Natural killer cell (primary cell): Measurements from ENCODE around the gene CCDC200. TPM values are rescaled to one million over a fixed set of nuclear protein-coding genes. Genes with fewer than 3 reads are reported as not detected.
A peak's percentile ranks its signal among the peaks of the same experiment; 100 is the strongest.
"Not testable (repeated sequence)": the region's sequence is repeated elsewhere in the genome, so short reads cannot be mapped to it uniquely, and the experiment has no call there.

Experiments used
- ATAC-seq, 3 donors: fragments of 150-1000 bp in 2 of 3; fragments of 200-7000 bp in 1 of 3; cut with Tn5 transposase; 1 replicate in 1 of 3; 2 replicates in 2 of 3; pipeline ENCODE4 v1.10.0; 2021; ENCODE audit warnings: mild to moderate bottlenecking in 2 of 3, moderate library complexity in 2 of 3
- DNase-seq, 2 donors: peaks; one replicate each; pipeline versions ENCODE4 v3.0.0 to v3.0.0-alpha.2; 2013 to 2021; ENCODE audit warnings: mixed read lengths in 1 of 2
- H3K27ac ChIP-seq: one replicate; pipeline ENCODE4 v1.5.1; 2013; ENCODE audit warnings: mild to moderate bottlenecking, low read length
- H3K27me3 ChIP-seq: one replicate; pipeline ENCODE4 v1.6.1; 2013; ENCODE audit warnings: low read length; ENCODE audit not compliant: control insufficient read depth, insufficient read depth
- H3K36me3 ChIP-seq: one replicate; pipeline ENCODE4 v1.6.1; 2013; ENCODE audit warnings: low read length; ENCODE audit not compliant: control insufficient read depth, insufficient read depth
- H3K4me1 ChIP-seq: one replicate; pipeline ENCODE4 v1.6.1; 2013; ENCODE audit warnings: low read length; ENCODE audit not compliant: control insufficient read depth, insufficient read depth
- H3K4me3 ChIP-seq: one replicate; pipeline ENCODE4 v1.5.1; 2013; ENCODE audit warnings: low read length
- H3K9me3 ChIP-seq: one replicate; pipeline ENCODE4 v1.6.1; 2013; ENCODE audit warnings: low read length; ENCODE audit not compliant: control insufficient read depth, insufficient read depth
- H3K27ac Mint-ChIP-seq, 2 donors: one replicate each; pipeline ENCODE4 v1.8.0; 2022; ENCODE audit warnings: mild to moderate bottlenecking in 2 of 2, mixed read lengths in 2 of 2, moderate library complexity in 1 of 2
- H3K27me3 Mint-ChIP-seq, 2 donors: one replicate each; pipeline ENCODE4 v1.8.0; 2022; ENCODE audit warnings: low read depth in 2 of 2, mixed read lengths in 2 of 2
- H3K36me3 Mint-ChIP-seq: one replicate; pipeline ENCODE4 v1.8.0; 2022; ENCODE audit warnings: mixed read lengths
- H3K4me1 Mint-ChIP-seq, 2 donors: one replicate each; pipeline ENCODE4 v1.8.0; 2022; ENCODE audit warnings: mixed read lengths in 2 of 2
- H3K4me3 Mint-ChIP-seq: one replicate; pipeline ENCODE4 v1.8.0; 2022; ENCODE audit warnings: mild to moderate bottlenecking, moderate library complexity, mixed read lengths
- H3K9me3 Mint-ChIP-seq, 2 donors: one replicate each; pipeline ENCODE4 v1.8.0; 2022; ENCODE audit warnings: mixed read lengths in 2 of 2
- CTCF ChIP-seq: fragments of 200-600 bp; IDR thresholded peaks from one replicate; pipeline ENCODE4 v1.8.0; 2022; ENCODE audit warnings: antibody characterized with exemption
- WGBS: methylation state at CpG from one replicate; pipeline ENCODE4 v1.1.7; 2013; ENCODE audit warnings: missing lambda C conversion rate; ENCODE audit not compliant: insufficient coverage; 5-methylcytosine and 5-hydroxymethylcytosine counted together
- intact Hi-C: fragments of 100-400 bp; cut with micrococcal nuclease; formaldehyde crosslinking; loops from one replicate; pipeline ENCODE4 v1.14.2; 2022
- total RNA-seq, 4 donors: library from RNA; stranded (reverse); fragments of 120-200 nt in 1 of 4; gene quantifications; one replicate each; pipeline versions ENCODE4 v1.2.3 to v1.2.4, GENCODE V29; 2013 to 2022

The CCDC200 gene
- total RNA-seq, 3 donors from 2014 or later (not counting 1 experiment from before 2014, with no cell fraction given): 0.64 to 1.5 TPM; not detected in 1

- H3K4me1 Mint-ChIP-seq, H3K27me3 ChIP-seq, H3K9me3 Mint-ChIP-seq, H3K27ac ChIP-seq, H3K4me1 ChIP-seq, intact Hi-C loops, H3K27me3 Mint-ChIP-seq, H3K27ac Mint-ChIP-seq, H3K4me3 Mint-ChIP-seq, H3K36me3 ChIP-seq, H3K4me3 ChIP-seq, DNase-seq, ATAC-seq, H3K36me3 Mint-ChIP-seq, H3K9me3 ChIP-seq: not testable (repeated sequence)
- WGBS: no CpG with 5 or more reads among the region's 31 CpGs
Observed at GRCh38 chr17:43233877-43234276, 5.5 kb upstream of the CCDC200 start, which contains the start of gene RNU2-1. Gene RNU2-1, minus strand, starts transcription at chr17:43233977.

- no CpG with 5 or more reads among the region's 15 CpGs for WGBS
- DNase-seq, H3K27ac ChIP-seq, H3K36me3 ChIP-seq, H3K9me3 ChIP-seq, H3K9me3 Mint-ChIP-seq, ATAC-seq, H3K27me3 ChIP-seq, H3K4me1 Mint-ChIP-seq, H3K4me3 ChIP-seq, intact Hi-C loops, H3K4me3 Mint-ChIP-seq, H3K27ac Mint-ChIP-seq, H3K4me1 ChIP-seq, H3K36me3 Mint-ChIP-seq, H3K27me3 Mint-ChIP-seq: not testable (repeated sequence)
Observed at GRCh38 chr17:43233263-43233662, 4.8 kb upstream of the CCDC200 start.

- not testable (repeated sequence) for H3K36me3 Mint-ChIP-seq, H3K27ac Mint-ChIP-seq, H3K4me3 ChIP-seq
Observed at GRCh38 chr17:43232021-43232699, 3.7 kb upstream of the CCDC200 start.

GRCh38 chr17:43231205-43232020 lies 3.0 kb upstream of the CCDC200 start:
- H3K27ac Mint-ChIP-seq: not testable (repeated sequence)

More at GRCh38 chr17:43232021-43232699, 3.7 kb upstream of the CCDC200 start:
- H3K27ac ChIP-seq, H3K36me3 ChIP-seq, H3K27me3 Mint-ChIP-seq, ATAC-seq, H3K4me1 Mint-ChIP-seq, H3K4me3 Mint-ChIP-seq, intact Hi-C loops, H3K9me3 Mint-ChIP-seq, H3K4me1 ChIP-seq, H3K27me3 ChIP-seq, H3K9me3 ChIP-seq: not testable (repeated sequence)
- 85% methylated on average over 12 of the region's 24 CpGs for WGBS
- DNase-seq: peak; percentile 15 to 22

DNA sequence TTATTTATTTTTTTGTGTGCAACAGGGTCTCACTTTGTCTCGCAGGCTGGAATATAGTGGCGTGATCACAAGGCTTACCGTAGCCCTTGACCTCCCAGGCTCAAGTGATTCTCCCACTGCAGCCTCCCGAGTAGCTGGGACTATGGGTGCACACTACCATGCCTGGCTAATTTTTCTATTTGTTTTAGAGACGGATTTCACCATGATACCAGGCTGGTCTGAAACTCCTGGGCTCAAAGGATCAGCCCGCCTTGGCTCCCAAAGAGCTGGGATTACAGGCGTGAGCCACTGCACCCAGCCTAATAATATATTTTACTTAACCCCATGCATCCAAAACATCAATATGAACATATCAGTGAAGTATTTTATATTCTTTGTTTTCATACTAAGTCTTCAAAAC lies 2.0 kb downstream of the CCDC200 start:
- H3K4me1 Mint-ChIP-seq: peaks cover 7 to 11% of the 10 kb centered on the region in 2 donors
- Histone ChIP-seq H3K9me3 (no peaks in the 10 kb centered on the region), H3K4me3 (no peak overlapping the region), H3K36me3 (no peaks in the 10 kb centered on the region), H3K4me1 (peaks cover 12% of the 10 kb centered on the region), H3K27me3 (no peaks in the 10 kb centered on the region), H3K27ac (no peak overlapping the region)
- no peak for TF ChIP-seq CTCF
- H3K27me3 Mint-ChIP-seq: no peaks in the 10 kb centered on the region
- ATAC-seq (no peak), DNase-seq (no peak)
- intact Hi-C loops: no loop called here
- WGBS: 98% methylated on average over 7 of the region's 7 CpGs
- H3K36me3 Mint-ChIP-seq: no peaks in the 10 kb centered on the region
- H3K9me3 Mint-ChIP-seq: no peaks in the 10 kb centered on the region
- H3K27ac Mint-ChIP-seq: no peak overlapping the region
- no peak overlapping the region for H3K4me3 Mint-ChIP-seq

More at GRCh38 chr17:43231205-43232020, 3.0 kb upstream of the CCDC200 start:
- H3K9me3 Mint-ChIP-seq, H3K4me1 Mint-ChIP-seq, intact Hi-C loops, H3K36me3 ChIP-seq, DNase-seq, H3K27me3 Mint-ChIP-seq, H3K27ac ChIP-seq, H3K4me1 ChIP-seq, H3K36me3 Mint-ChIP-seq, H3K9me3 ChIP-seq, H3K4me3 ChIP-seq, H3K27me3 ChIP-seq: not testable (repeated sequence)
- 71% methylated on average over 7 of the region's 40 CpGs for WGBS
- peak in 1 of 3 donors; percentile 39 for ATAC-seq
- H3K4me3 Mint-ChIP-seq: peak overlapping the region; percentile 28
